Uterus (tissue), 2 donors: ENCODE data around the gene BRD2.

ENCODE experiments used
- CTCF ChIP-seq, 4 experiments: fragments of 200-600 bp in 2 of 4; fragments of 450-650 bp in 2 of 4; sonication (generic) in 2 of 4; IDR thresholded peaks; one replicate each; pipeline ENCODE4 v1.5.1; 2016 to 2019; ENCODE audit warnings: antibody characterized with exemption in 4 of 4, mild to moderate bottlenecking in 2 of 4, moderate library complexity in 1 of 4
- POLR2A ChIP-seq, 2 donors: fragments of 450-650 bp; IDR thresholded peaks; one replicate each; pipeline ENCODE4 v1.6.1; 2016; ENCODE audit warnings: antibody characterized with exemption in 2 of 2, mild to moderate bottlenecking in 1 of 2, moderate library complexity in 1 of 2

GRCh38 chr6:32941214-32941768 is 27.1 kb upstream of the BRD2 start:
- TF ChIP-seq CTCF (IDR thresholded peaks at IDR 0.05) = no peak
- peak in 1 of 2 donors; percentile 12 for TF ChIP-seq POLR2A (IDR thresholded peaks at IDR 0.05)
